ENCODE results near the gene ZCWPW1. TPM values are rescaled to one million over a fixed set of nuclear protein-coding genes. Genes with fewer than 3 reads are reported as not detected.
"Not testable (repeated sequence)": the region's sequence is repeated elsewhere in the genome, so short reads cannot be mapped to it uniquely, and the experiment has no call there.

Gene ZCWPW1
- total RNA-seq, 1 donor from 2014 or later: 6.1 TPM

DNA sequence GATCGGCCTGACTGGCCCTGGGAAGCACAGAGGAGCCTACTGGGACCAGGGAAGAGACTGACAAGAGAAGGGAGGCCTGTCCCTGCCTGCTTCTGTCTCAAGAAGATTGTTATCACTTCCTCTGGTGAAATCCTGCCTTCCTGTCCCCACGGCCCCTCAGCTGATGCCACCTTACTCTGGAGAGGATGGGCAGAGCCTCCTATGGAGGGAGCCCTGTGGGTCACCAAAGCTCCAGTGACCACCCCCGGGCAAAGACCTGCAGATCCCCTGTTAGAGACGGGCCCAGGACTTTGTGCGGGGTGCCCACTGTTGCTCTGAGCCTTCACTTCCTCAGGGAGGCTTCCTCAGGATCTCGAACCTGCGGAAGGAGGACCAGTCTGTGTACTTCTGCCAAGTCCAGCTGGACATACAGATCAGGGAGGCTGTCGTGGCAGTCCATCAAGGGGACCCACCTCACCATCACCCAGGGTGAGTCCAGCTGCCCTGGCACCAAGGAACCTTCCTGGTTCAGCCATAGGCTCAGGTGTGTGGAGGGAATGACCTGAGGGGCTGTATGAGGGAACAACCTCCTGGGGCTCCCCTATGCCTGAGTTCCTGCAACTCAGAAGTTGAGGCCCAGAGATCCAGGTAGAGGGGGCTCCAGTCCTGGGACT is 72.0 kb downstream of the ZCWPW1 start:
- TF ChIP-seq, protein P1, sequence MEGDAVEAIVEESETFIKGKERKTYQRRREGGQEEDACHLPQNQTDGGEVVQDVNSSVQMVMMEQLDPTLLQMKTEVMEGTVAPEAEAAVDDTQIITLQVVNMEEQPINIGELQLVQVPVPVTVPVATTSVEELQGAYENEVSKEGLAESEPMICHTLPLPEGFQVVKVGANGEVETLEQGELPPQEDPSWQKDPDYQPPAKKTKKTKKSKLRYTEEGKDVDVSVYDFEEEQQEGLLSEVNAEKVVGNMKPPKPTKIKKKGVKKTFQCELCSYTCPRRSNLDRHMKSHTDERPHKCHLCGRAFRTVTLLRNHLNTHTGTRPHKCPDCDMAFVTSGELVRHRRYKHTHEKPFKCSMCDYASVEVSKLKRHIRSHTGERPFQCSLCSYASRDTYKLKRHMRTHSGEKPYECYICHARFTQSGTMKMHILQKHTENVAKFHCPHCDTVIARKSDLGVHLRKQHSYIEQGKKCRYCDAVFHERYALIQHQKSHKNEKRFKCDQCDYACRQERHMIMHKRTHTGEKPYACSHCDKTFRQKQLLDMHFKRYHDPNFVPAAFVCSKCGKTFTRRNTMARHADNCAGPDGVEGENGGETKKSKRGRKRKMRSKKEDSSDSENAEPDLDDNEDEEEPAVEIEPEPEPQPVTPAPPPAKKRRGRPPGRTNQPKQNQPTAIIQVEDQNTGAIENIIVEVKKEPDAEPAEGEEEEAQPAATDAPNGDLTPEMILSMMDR (IDR thresholded peaks at IDR 0.05; ENCODE audit: unreplicated experiment): no peak
- DNase-seq (ENCODE audit: low spot score in 2 of 2, unreplicated experiment in 2 of 2): no peak
- no peaks in the 10 kb centered on the region for H3K9me3 Mint-ChIP-seq
- H3K36me3 Mint-ChIP-seq: peaks cover 19% of the 10 kb centered on the region
- H3K27ac Mint-ChIP-seq: no peak overlapping the region
- H3K4me3 Mint-ChIP-seq: no peak overlapping the region
- no peaks in the 10 kb centered on the region for H3K27me3 Mint-ChIP-seq (ENCODE audit: low read depth)
- no peaks in the 10 kb centered on the region for H3K4me1 Mint-ChIP-seq

DNA sequence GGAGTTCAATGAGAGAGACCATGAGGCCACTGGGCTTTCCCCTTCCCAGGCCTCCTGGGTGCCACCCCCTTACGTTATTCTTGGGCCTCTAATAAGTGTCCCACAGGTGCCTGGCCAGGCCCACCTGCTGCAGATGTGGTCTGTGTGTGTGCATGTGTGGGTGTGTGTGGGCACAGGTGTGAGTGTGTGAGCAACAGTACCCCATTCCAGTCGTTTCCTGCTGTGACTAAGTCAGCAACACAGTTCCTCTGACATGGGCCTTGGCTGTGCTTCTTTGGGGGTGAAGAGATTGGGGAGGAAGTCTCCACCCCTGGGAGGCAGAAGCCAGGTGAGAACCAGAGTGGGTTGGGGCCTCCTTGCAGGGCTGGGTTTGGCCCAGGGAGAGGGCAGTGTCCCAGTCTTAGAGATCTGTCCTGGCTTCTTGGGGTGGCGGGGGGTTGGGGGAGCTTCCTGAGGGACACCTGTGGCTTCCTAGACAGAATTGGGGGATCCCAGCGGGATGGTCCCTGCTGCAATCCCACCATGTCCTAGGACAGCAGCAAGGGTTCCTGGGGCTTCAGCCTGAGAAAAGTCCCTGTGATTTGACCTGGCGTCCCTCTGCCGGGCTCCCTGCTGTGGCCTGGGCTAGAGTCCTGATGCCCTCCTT is 74.7 kb downstream of the ZCWPW1 start:
- H3K4me3 Mint-ChIP-seq: no peak overlapping the region
- no peaks in the 10 kb centered on the region for H3K9me3 Mint-ChIP-seq
- H3K27me3 Mint-ChIP-seq (ENCODE audit: low read depth): no peaks in the 10 kb centered on the region
- no peak overlapping the region for H3K27ac Mint-ChIP-seq
- DNase-seq (ENCODE audit: low spot score in 2 of 2, unreplicated experiment in 2 of 2): no peak
- H3K4me1 Mint-ChIP-seq: no peaks in the 10 kb centered on the region
- H3K36me3 Mint-ChIP-seq: peaks cover 16% of the 10 kb centered on the region
- TF ChIP-seq, protein P1 (IDR thresholded peaks at IDR 0.05; ENCODE audit: unreplicated experiment): no peak

DNA sequence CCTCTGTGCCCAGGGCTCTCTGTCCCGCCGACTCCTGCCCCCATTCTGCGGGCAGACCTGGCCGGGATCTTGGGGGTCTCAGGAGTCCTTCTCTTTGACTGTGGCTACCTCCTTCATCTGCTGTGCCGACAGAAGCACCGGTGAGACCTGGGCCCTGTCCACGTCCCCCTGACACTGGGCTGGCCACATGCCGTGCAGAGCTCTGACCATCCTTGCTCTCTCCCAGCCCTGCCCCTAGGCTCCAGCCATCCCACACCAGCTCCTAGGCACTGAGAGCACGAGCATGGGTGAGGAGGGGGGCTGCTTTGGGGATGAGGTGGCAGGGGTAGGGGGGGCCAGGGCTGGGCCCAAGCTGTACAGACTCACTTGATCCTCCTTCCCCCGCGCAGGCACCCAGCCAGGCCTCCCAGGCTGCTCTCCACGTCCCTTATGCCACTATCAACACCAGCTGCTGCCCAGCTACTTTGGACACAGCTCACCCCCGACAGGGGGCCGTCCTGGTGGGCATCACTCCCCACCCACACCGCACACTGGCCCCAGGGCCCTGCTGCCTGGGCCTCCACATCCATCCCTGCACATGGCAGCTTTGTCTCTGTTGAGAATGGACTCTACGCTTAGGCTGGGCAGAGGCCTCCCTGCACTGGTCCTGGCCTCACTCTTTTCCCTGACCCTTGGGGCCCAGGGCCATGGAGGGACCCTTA is 75.4 kb downstream of the ZCWPW1 start:
- no peaks in the 10 kb centered on the region for H3K27me3 Mint-ChIP-seq (ENCODE audit: low read depth)
- no peaks in the 10 kb centered on the region for H3K4me1 Mint-ChIP-seq
- TF ChIP-seq, protein P1 (IDR thresholded peaks at IDR 0.05; ENCODE audit: unreplicated experiment): no peak
- no peak overlapping the region for H3K27ac Mint-ChIP-seq
- no peak overlapping the region for H3K4me3 Mint-ChIP-seq
- H3K9me3 Mint-ChIP-seq: no peaks in the 10 kb centered on the region
- H3K36me3 Mint-ChIP-seq: peaks cover 18% of the 10 kb centered on the region
- no peak for DNase-seq (ENCODE audit: low spot score in 2 of 2, unreplicated experiment in 2 of 2)

DNA sequence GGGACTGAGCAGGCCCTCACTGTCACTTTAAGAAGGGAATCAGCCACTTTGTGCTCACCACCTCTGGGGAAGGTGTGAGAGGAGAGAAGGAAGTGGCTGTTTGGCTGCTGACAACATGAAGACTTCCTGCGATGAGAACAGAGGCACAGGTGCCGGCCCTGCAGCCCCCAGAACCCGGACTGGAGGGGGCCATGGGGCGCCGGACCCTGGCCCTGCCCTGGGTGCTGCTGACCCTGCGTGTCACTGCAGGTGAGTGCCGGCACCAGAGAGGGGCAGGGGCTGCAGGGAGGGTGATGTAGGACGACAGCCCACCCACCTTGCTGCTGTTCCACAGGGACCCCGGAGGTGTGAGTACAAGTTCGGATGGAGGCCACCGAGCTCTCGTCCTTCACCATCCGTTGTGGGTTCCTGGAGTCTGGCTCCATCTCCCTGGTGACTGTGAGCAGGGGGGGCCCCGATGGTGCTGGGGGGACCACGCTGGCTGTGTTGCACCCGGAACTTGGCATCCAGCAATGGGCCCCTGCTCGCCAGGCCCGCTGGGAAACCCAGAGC is 76.2 kb downstream of the ZCWPW1 start:
- not testable (repeated sequence) for DNase-seq (ENCODE audit: low spot score in 2 of 2, unreplicated experiment in 2 of 2); H3K9me3 Mint-ChIP-seq; H3K27ac Mint-ChIP-seq; H3K27me3 Mint-ChIP-seq (ENCODE audit: low read depth); H3K4me1 Mint-ChIP-seq; H3K4me3 Mint-ChIP-seq
- H3K36me3 Mint-ChIP-seq: peaks cover 24% of the 10 kb centered on the region

DNA sequence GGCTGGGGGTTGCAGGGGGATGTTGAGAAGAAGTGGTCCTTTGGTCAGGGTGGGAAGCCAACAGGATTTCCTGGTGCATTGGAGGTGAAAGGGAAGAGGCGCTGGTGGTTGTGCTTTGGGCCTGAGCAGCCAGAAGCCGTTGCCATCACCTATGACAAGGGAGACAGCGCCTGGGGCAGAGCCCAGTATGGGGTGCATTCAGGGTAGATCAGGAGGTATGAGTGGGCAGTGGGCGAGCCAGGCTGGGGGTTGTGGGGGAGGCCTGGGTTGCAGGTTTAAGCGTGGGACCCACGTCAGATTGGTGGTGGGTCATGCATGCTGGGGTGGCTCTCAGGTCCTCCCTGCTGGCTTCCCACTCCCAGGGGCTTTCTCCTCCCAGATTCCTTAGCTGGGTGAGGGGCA is 76.8 kb downstream of the ZCWPW1 start:
- no peak for DNase-seq (ENCODE audit: low spot score in 2 of 2, unreplicated experiment in 2 of 2)
- Mint-ChIP-seq H3K9me3 (no peaks in the 10 kb centered on the region), H3K27ac (no peak overlapping the region), H3K4me3 (no peak overlapping the region), H3K4me1 (no peaks in the 10 kb centered on the region), H3K27me3 (ENCODE audit: low read depth) (no peaks in the 10 kb centered on the region), H3K36me3 (peaks cover 29% of the 10 kb centered on the region)
- TF ChIP-seq, protein P1 (IDR thresholded peaks at IDR 0.05; ENCODE audit: unreplicated experiment): no peak

Other genes starting within 250 kb of the ZCWPW1 start
- gene PVRIG, start 208.8 kb downstream of the ZCWPW1 start, total RNA-seq: not detected in 3 replicates
- not detected in 3 replicates for gene SPDYE3, start 121.0 kb downstream of the ZCWPW1 start, total RNA-seq
- 52.8 to 56.3 TPM (median 54.5 TPM) in 3 replicates for gene PILRB, start 70.6 kb downstream of the ZCWPW1 start, total RNA-seq
- 6.1 to 7.3 TPM (median 6.7 TPM) in 3 replicates for gene PILRA, start 55.2 kb downstream of the ZCWPW1 start, total RNA-seq
- gene MEPCE, start 1.1 kb upstream of the ZCWPW1 start, total RNA-seq: 34.7 to 38.5 TPM (median 38.4 TPM) in 3 replicates
- gene PPP1R35, start 7.8 kb upstream of the ZCWPW1 start, total RNA-seq: 25.7 to 29.3 TPM (median 26.6 TPM) in 3 replicates
- 2.0 to 3.6 TPM (median 3.3 TPM) in 3 replicates for gene SPACDR, start 35.6 kb upstream of the ZCWPW1 start, total RNA-seq
- 50.5 to 52.7 TPM (median 52.4 TPM) in 3 replicates for gene TSC22D4, start 50.5 kb upstream of the ZCWPW1 start, total RNA-seq
- gene NYAP1, start 55.2 kb upstream of the ZCWPW1 start, total RNA-seq: 8.2 to 8.5 TPM (median 8.4 TPM) in 3 replicates
- 7.7 to 9.1 TPM (median 8.3 TPM) in 3 replicates for gene AGFG2, start 110.5 kb upstream of the ZCWPW1 start, total RNA-seq
- gene SAP25, start 145.2 kb upstream of the ZCWPW1 start, total RNA-seq: 7.9 to 13.5 TPM (median 10.6 TPM) in 3 replicates
- 117 to 128 TPM (median 127 TPM) in 3 replicates for gene LRCH4, start 157.4 kb upstream of the ZCWPW1 start, total RNA-seq
- 0.54 to 0.93 TPM (median 0.64 TPM) in 3 replicates for gene FBXO24, start 157.6 kb upstream of the ZCWPW1 start, total RNA-seq
- 461 to 479 TPM (median 479 TPM) in 3 replicates for gene PCOLCE, start 173.7 kb upstream of the ZCWPW1 start, total RNA-seq
- 22.5 to 25.9 TPM (median 24.7 TPM) in 3 replicates for gene MOSPD3, start 183.8 kb upstream of the ZCWPW1 start, total RNA-seq
- 0.38 to 0.69 TPM (median 0.54 TPM) in 3 replicates for gene TFR2, start 212.8 kb upstream of the ZCWPW1 start, total RNA-seq
- not detected in 3 replicates for gene ACTL6B, start 227.7 kb upstream of the ZCWPW1 start, total RNA-seq
- 173 to 178 TPM (median 174 TPM) in 3 replicates for gene GNB2, start 245.0 kb upstream of the ZCWPW1 start, total RNA-seq